Cerebellar nuclear complex (tissue), 1 donor: ENCODE results near the gene TNRC18.

Experiments used
- DNase-seq, 2 experiments: peaks; one replicate each; lab custom pipeline; 2025; lab: John Stamatoyannopoulos, UW

The TNRC18 gene

DNA sequence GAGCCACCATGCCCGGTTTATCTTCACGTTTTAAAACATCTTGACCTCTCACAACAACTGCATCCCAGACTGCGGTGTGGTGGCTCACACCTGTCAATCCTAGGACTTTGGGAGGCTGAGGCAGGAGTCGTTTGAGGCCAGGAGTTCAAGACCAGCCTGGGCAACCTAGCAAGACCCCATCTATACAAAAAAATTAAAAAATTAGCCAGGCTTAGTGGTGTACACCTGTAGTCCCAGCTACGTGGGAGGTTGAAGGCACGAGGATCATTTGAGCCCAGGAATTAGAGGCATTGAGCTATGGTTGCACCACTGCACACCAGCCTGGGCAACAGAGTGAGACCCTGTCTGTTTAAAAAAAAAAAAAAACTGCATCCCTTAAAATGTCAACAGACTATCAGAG lies 20.2 kb downstream of the TNRC18 start:
- no peak for DNase-seq

DNA sequence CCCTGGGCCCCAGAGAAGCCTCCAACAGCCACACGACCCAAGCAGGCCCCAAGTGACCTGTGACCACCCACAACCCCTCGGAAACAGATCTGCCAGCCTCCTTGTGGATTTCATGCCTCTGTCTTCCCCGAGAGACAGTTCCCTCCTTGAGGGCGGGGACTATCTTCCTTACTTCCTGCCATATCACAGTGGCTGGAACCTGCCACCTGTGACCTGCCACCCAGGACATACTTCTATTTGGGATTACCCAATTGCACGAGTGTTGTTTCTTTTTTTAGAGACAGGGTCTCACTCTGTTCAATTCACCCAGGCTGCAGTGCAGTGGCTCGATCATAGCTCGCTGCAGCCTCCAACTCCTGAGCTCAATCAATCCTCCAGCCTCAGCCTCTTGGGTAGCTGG lies 25.9 kb downstream of the TNRC18 start:
- DNase-seq = no peak

DNA sequence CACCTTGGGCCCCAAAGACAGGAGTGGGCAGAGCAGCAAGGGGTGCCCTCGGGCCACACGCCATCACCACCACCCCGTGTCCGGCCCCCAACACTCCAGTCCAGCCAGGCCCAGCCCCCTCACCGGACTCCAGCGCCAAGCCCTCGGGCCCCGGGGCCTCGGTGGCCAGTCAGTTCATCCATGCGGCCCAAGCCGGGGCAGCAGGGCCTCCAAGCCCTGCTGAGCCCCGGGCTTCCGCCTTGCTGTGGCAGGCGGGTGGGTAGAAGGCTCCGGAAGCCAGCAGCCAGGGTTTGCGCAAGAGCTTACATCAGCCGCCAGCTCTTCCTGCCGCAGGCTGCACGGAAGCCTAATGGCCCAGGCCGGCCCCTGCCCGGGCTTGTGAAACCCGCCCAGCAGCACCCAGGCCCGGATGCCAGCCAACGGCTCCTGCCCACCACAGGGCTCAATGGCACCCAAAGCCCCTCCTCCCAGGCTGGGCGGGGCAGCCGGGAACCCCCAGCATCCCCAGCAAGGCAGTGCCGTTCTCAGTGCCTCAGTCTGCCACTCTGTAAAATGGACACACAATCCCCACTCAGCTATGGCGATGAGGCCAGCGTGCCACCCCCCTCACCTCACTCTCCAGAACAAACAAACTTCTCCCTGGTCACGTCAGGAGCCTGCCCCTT lies 26.5 kb downstream of the TNRC18 start:
- DNase-seq = no peak

DNA sequence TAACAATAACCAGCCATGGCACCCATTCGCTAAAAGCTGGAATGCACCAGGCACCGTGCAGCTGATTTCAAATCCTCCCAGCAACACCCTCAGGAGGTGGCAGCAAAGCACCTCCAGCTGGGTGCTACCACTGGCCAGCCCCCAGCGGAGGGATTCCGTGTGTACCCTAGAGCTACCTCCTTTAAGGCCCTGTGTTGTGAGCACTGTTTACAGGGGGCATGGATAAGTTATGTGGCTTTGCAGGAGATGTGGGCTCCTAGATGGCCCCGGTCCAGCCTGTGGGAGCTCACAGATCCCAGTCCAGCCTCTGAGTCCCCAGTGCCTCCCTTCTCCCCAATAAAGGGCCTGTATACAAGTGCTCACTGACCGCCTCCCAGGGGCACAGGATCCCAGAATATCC lies 27.1 kb downstream of the TNRC18 start:
- no peak for DNase-seq

DNA sequence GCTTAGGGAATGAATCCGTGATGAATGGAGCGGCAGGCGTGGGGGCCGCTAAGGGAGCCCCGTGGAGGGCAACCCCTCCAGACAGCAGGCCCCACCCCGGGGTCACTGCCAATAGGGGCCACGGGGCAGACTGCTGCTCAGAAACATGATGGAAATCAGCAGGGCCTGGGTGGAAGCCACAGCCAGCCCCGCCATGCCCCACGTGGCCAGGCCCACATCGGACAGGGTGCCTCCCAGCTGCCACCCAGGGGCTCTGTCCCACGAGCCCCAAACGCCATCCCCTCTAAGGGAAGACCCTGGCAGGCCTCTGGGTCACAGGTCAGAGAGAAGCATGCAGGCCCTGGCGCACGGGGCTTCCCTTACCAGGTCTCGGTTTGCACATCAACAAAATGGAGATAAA lies 28.4 kb downstream of the TNRC18 start:
- no peak for DNase-seq

DNA sequence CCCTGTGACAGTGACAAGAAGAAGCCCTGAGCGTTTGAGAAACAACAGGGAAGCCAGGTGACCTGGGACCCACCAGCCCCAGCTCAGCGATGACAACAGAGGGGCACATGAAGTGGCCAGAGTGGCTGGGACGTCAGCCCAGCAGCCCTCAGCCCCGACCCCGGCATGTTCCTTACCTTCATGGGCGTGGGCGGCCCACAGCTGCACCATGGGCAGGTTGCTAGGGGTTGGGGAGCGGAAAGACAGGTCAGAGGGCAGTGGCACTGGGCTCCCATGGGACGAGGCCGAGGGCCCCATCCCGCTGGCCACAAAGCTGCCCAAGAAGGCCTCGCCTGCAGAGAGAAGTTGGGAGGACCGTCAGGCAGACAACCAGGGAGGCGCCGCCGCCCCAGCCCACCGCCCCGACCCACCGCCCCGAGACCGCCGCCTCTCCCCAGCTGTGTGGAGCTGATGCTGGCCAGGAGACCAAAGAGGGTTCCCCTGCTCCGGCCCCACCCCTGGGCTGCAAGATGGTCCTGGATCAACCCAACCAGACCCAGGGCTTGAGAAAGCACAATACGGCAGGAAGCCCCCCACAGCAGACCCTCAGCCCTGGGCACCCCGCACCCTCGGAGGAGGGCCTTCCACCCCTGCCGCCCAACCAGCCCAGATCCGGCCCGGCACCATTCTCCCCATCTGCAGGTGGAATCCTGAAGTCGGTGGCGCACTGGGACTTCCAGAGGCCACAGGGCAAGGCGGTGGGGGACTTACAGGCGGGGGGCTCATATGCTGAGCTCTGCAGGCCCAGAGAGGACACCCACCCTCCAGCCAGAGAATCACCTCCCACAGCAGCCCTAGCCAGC lies 29.1 kb downstream of the TNRC18 start:
- DNase-seq = no peak

DNA sequence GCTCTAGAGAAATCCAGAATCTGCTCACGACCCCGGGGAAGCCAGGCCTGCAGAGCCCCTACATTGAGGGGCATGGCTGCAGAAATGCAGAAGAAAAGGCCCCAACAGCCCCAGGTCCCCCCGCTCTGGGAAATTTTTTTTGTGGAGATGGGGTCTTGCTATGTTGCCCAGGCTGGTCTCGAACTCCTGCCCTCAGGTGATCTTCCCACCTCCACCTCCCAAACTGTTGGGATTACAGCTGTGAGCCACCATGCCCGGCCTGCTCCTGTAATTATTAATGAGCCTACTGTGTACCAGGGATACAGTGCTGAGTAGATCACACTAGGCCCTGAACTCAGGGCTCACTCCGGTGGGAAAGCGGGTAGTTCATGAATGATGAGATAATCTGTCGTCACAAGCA lies 29.9 kb downstream of the TNRC18 start:
- no peak for DNase-seq

DNA sequence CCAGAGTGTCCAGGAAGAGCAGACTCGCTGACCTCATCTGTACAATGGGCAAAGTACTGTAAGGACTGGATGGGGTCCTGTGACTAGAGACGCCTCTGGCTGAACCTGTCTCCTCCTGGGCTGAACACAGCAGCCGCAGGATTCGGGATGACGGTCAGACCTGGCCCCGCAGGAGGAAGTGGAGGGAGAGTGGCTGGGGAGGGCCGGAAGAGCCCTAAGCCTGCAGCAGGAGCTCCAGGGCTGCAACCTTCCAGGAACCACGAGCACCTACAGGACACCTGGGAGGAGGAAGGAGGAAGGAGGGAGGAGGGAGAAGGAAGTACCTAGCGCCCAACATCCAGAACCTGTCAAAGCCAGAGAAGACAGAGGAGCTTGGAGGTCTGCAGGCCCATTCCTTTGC lies 30.3 kb downstream of the TNRC18 start:
- DNase-seq = no peak

DNA sequence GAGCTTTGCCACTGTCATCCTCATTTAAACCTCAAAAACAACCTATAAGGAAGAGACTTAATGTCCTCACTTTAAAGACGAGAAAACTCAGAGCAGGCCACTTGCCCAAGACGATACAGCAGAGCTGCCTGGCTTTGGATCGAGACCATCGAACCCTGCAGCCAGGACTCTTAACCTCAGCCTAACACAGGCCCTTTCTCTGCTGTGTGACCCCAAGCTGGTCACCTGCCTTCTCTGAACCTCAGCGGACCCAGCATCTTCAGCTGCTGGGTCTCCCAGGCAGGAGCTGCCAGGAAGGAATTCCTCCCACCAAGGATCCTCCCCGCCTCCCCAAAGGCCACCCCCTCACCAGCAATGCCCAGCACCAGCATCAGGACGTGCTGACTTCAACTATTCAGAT lies 32.7 kb downstream of the TNRC18 start:
- DNase-seq = no peak

DNA sequence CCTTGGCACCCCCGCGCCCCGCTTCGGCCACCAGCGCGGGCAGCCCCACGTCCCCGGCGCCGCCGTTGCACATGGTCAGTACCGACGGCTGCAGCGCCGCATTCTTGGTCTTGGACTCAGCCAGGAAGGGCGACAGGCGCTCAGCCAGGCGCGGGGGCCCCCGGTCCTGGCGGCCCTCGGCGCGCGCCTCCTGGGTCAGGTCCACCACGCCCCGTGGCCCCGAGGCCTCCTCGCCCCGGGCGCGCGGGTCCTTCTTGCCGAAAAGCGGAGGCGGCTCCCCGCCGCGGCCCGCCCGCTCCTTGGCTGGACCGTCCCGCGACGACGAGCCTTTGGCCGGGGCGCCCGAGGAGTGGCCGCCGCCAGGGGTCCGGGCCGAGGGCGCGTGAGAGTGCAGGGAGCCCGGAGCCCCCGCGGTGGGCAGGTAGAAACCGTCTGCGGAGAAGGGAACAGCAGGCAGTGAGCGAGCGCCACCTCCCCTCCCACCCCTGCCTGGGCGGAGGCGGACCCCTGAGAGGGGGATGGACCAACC lies 34.7 kb downstream of the TNRC18 start:
- no peak for DNase-seq

DNA sequence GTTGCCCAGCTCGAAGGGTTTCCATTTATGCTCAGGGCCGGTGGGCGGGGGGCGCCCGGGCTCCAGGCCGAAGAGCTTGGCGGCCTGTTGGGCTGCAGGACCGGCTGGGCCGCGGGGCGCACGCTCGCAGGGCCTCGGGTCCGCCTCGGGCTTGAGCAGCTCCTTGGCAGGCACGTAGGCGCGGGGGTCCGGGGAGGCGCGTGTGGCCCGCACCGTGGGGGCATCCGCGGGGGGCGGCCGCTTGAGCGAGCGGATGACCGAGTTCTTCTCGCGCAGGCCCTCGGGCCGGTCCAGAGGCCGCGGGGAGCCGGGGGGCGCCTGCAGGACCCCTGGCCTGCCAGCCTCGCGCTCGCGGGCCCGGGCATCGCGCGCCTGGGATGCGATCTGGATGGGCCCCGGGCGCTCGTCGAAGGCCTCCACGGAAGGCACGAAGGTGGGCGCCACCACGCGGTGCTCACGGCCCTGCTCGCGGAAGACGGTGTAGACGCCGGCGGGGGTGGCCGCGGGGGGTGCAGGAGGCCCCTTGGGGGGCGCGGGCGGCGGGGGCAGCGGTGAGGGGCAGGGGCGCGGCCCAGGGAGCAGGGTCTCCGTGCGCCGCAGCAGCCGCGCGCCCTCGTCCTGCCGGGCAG lies 35.2 kb downstream of the TNRC18 start:
- no peak for DNase-seq

DNA sequence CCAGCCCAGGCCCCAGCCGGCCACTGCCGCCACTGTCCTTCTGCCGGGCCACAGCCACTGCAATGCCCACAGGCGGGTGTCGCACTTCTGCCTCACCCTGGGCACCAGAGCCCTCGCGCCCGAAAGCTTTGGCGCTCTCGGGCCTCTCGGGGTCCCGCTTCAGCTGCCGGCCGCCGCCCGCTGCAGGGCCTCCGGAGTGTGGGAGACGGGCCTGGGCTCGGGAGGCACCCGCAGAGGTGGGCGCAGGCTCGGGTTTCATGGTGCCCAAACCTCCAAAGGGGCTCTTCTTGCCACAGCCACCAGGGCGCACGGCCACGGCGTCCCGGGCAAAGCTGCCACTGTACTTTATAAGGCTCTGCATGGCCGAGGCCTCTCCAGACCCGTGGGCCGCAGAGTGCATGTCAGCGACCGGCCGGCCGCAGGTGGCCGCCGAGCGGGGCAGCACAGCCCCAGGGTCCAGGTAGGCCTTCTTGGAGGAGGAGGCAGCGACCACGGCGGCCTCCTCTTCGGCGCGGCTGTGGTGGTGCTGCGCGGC lies 35.9 kb downstream of the TNRC18 start:
- DNase-seq = no peak

DNA sequence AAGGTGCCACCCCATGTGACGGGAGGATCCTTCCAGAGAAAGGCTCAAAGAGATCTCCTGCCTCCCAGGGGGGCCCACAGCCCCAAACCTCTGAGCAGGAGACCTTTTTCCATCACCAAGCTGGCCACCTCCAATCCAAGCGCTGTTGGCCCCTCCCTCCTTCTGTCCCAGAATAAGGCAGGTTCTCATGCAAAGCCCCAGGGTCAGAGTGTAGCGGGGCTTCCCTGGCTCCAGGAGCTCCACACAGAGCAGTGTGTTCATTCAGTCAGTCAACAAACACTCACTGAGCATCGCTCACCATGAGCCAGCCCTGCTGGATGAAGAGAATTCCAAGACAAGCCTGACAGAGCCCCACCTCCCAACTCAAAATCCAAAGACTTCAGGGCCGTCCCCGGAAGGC lies 39.0 kb downstream of the TNRC18 start:
- DNase-seq = no peak

DNA sequence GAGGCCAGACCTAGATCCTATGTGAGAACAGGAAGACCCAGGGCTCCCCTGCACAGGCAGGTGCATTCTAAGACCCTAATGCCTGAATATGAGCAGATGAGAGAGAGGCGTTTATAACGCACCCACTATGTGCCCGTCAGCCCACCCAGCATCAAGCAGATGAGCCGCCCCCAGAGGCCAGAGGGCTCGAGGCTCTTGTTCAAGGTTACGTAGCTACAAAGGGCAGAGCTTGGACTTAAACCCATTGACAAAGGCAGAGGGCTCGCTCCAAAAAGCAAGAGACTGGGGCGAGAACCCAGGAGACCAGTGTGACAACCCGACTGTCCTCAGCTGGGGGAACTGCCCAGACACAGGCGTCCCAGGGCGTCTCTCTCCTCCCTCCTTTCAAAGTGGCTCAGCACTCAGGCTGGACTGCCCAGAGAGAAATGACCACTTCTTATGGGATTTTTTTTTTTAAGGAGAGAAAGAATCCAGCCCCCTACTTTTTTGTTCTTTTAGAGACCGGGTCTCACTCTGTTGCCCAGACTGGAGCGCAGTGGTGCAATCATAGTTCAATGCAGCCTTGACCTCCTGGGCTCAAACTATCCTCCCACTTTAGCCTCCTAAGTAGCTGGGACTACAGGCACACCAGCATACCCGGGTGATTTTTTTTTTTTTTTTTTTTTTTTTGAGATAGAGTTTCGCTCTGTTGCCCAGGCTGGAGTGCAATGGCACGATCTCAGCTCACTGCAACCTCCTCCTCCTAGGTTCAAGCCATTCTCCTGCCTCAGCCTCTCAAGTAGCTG lies 40.1 kb downstream of the TNRC18 start:
- no peak for DNase-seq

DNA sequence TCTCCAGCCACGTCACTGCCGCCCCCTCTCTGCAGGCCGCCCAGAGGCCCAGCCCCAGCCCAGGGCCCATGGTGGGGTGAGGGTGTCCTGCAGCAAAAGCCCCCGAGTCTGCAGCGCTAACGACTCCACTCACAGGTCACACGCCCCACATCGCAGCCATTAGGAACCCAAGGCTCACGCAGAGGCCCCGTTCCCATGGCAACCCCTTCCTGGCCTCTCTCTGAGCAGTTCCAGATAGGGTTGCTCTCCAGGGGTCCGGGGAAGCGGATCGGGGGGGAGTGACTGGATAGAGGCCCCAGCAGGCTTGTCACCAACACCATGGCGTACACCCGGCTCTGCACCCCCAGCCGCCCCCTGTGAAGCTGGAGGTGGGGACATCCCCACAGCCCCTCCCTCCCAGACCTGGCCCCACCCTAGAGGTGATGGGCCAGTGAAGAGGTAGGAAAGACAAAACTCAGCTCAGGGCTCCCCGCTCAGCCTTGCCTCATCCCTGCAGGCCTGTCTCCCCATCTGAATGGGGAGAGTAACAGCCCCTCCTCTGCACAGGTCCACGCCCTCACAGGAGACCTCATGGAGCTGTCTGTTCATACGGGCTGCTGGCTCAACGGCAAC lies 41.2 kb downstream of the TNRC18 start:
- DNase-seq = no peak

DNA sequence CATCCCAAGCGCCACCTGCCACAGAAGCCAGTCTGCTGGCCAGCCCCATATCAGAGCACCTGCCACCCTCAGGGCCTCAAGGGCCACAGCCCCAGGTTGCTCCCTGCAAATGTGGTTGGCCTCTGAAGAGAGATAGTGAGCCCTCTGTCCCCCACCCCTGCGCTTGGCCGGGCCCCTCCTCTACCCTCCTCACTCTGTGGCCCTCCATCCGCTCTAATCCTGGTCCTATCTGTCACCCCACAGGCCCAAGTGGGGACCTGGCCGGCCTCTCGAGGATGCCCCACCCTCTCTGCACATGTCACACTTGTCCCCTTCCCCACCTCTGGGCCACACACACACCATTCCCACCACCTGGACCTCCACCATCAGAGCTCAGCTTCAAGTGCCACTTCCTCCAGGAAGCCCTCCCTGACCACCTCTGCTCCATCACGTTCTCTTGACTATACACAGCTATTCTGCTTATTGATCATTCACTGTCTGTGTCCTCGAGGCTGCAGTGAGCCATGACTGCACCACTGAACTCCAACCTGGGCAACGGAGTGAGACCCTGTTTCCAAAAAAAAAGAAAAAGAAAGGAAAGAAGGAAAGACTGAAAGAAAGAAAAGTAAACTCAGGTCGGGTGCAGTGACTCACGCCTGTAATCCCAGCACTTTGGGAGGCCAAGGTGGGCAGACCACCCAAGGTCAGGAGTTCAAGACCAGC lies 42.4 kb downstream of the TNRC18 start:
- DNase-seq = no peak

DNA sequence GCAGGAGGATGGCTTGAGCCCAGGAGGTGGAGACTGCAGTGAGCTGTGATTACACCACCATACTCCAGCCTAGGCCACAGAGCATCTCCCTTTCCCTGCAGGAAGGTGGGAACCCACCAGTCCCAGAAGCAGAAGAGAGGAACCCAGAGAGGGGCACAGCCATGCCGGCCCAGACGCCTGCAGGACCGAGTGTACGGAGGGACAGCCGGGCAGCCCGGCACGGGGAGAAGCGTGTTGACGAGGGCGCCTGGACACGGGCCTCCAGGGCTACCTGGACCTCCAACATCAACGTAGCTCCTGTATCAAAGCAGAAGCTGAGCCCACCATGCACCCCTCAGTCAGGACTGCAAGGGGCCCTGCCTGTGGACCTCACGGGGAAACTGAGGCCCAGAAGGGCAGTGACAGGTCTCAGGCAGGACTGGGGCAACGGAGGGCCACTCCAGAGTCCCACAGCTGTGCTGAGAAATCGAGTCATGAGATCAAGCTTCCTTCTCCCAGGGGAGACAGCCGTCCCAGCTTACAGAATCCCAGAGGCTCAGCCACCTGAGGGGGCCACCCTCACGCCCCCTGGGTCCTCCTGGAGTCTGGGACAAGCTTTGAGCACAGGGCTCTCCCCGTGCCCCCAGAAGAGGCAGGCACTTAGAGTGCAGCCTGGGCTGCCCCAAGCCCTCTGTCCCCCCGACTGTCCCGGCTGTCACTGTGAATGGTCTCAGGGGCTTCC lies 43.1 kb downstream of the TNRC18 start:
- no peak for DNase-seq

DNA sequence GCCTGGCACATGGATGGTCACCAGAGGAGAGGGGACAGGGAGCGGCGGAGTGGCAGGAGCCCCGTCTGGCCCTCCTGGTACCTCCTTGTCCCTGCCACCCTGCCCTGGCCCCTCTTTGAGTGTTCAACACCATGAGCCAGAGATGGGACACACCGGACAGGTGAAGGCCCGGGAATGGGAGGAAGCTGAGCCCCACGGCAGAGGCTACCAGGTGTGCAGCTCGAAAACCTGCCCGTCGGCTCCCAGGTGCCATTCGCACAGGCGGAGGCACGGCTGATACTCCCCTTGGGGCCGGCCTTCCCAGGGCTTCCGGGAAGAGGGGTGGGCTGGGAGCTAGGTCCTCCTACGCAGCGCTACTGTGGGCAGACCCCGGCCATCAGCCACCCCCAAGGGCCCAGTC lies 44.1 kb downstream of the TNRC18 start:
- DNase-seq = no peak

DNA sequence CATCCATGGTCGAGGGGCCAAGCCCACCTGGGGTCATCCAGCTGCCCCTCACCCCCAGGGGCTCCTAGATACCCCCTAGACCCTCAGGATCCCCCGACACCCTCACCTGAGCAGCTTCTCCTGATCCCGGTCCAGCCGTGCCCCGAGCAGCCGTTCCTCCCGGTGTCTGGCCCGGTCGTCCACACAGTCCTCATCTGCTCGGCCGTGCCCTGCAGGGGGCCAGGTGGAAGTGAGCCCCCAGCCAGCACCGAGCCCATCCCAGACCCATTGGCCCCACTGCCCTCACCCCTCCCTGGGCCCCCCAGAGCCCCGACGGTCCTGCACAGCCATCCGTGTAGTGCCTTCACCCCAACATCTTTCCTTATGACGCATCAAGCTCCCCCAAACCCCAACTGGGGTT lies 45.8 kb downstream of the TNRC18 start:
- DNase-seq = no peak

DNA sequence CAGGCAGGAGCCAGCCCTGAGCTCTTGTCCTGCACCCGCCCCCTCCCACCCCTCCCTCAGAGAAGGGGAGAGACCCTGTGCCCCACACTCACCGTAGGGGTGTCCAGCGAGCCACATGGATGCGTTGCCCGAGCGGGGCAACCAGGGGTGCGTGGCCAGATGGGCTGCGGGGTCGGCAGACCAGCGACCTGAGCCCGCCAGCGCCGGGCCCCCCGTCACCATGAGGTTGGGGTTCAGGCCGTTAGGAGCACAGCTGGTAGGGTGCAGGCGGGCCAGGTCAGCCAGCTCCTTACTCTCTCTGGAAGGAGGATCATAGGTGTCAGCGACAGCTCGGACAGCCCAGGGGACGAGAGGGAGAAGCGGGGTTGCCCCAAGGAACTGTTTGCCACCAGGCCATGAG lies 46.4 kb downstream of the TNRC18 start:
- no peak for DNase-seq
